Tibial nerve (tissue), 4 donors: ENCODE measurements around the gene FRZB.

ENCODE experiments used
- EP300 ChIP-seq, 2 donors: sonication (generic); formaldehyde crosslinking; IDR thresholded peaks; one replicate each; pipeline ENCODE4 v1.6.1; 2017; ENCODE audit warnings: antibody characterized with exemption in 2 of 2, mild to moderate bottlenecking in 1 of 2
- POLR2A ChIP-seq, 2 donors: fragments of 450-650 bp; IDR thresholded peaks; one replicate each; pipeline ENCODE4 v1.6.1; 2017; ENCODE audit warnings: antibody characterized with exemption in 2 of 2, mild to moderate bottlenecking in 2 of 2, moderate library complexity in 2 of 2
- TF ChIP-seq, protein P1 (sequence below), 5 experiments: fragments of 200-600 bp in 3 of 5; fragments of 450-650 bp in 2 of 5; sonication (generic) in 3 of 5; IDR thresholded peaks; one replicate each; pipeline ENCODE4 v1.5.1; 2016 to 2019; ENCODE audit warnings: antibody characterized with exemption in 5 of 5, mild to moderate bottlenecking in 3 of 5, moderate library complexity in 2 of 5

GRCh38 chr2:182822733-182823132 is 43.7 kb downstream of the FRZB start:
- TF ChIP-seq, protein P1, sequence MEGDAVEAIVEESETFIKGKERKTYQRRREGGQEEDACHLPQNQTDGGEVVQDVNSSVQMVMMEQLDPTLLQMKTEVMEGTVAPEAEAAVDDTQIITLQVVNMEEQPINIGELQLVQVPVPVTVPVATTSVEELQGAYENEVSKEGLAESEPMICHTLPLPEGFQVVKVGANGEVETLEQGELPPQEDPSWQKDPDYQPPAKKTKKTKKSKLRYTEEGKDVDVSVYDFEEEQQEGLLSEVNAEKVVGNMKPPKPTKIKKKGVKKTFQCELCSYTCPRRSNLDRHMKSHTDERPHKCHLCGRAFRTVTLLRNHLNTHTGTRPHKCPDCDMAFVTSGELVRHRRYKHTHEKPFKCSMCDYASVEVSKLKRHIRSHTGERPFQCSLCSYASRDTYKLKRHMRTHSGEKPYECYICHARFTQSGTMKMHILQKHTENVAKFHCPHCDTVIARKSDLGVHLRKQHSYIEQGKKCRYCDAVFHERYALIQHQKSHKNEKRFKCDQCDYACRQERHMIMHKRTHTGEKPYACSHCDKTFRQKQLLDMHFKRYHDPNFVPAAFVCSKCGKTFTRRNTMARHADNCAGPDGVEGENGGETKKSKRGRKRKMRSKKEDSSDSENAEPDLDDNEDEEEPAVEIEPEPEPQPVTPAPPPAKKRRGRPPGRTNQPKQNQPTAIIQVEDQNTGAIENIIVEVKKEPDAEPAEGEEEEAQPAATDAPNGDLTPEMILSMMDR (IDR thresholded peaks at IDR 0.05) = no peak
- TF ChIP-seq POLR2A (IDR thresholded peaks at IDR 0.05) (no peak), EP300 (IDR thresholded peaks at IDR 0.05) (no peak)
